ENCODE data around the gene EFNA2. TPM values are rescaled to one million over a fixed set of nuclear protein-coding genes. Genes with fewer than 3 reads are reported as not detected.

Gene EFNA2
- total RNA-seq, 1 experiment from 2014 or later = 14.3 TPM

- Histone ChIP-seq H2BK15ac (ENCODE audit: low read depth, low read length) (no peak overlapping the region), H3K4ac (ENCODE audit: low read depth, low read length) (no peak overlapping the region), H2BK20ac (ENCODE audit: low read depth, low read length, poor library complexity, severe bottlenecking) (no peak overlapping the region), H2BK12ac (ENCODE audit: insufficient read length, low read depth, low read length) (no peak overlapping the region), H3K4me2 (ENCODE audit: insufficient read depth, insufficient read length, low read length) (no peak overlapping the region), H2AK5ac (ENCODE audit: insufficient read length, low read length) (no peak overlapping the region), H3T11ph (ENCODE audit: low read length) (no peak overlapping the region), H3K18ac (ENCODE audit: insufficient read length, low read depth, low read length) (no peak overlapping the region), H2BK120ac (ENCODE audit: low read depth, low read length, poor library complexity, severe bottlenecking) (no peak overlapping the region), H3K79me1 (ENCODE audit: insufficient read depth, low read depth, low read length, poor library complexity, severe bottlenecking) (no peaks in the 10 kb centered on the region), H2AFZ (ENCODE audit: low read length) (no peak overlapping the region), H3K79me2 (ENCODE audit: insufficient read depth, low read length) (peaks cover 2% of the 10 kb centered on the region; the same call in 1 of the 2 replicates), H3K9me3 (ENCODE audit: control insufficient read depth, low read depth, low read length) (no peaks in the 10 kb centered on the region), H4K20me1 (ENCODE audit: control insufficient read depth, insufficient read depth, insufficient read length) (no peaks in the 10 kb centered on the region), H3K9ac (ENCODE audit: extremely low read depth, insufficient read length, low read length) (no peak overlapping the region), H3K27me3 (ENCODE audit: insufficient read depth, low read length) (no peaks in the 10 kb centered on the region), H3K14ac (ENCODE audit: insufficient read depth, low read length) (no peak overlapping the region; the same call in 1 of the 2 replicates), H3K23ac (ENCODE audit: insufficient read length, low read depth, low read length) (no peak overlapping the region), H4K5ac (ENCODE audit: insufficient read length, low read depth, low read length) (no peak overlapping the region), H3K4me1 (ENCODE audit: insufficient read depth, low read length) (no peaks in the 10 kb centered on the region), H4K8ac (replicated peaks; ENCODE audit: insufficient read length, low read depth, low read length) (no peak overlapping the region), H2BK5ac (ENCODE audit: insufficient read length, low read length) (no peak overlapping the region), H4K91ac (ENCODE audit: insufficient read length, low read depth, low read length) (no peak overlapping the region), H3K56ac (ENCODE audit: insufficient read length, low read depth, low read length) (no peak overlapping the region), H3K27ac (ENCODE audit: insufficient read length, low read depth, low read length) (no peak overlapping the region), H3K23me2 (ENCODE audit: insufficient read length, low read depth, low read length, poor library complexity, severe bottlenecking) (peaks cover 4% of the 10 kb centered on the region)
- no peaks in the 10 kb centered on the region for H3K9me3 Mint-ChIP-seq
- no peak for TF ChIP-seq CTCF (conservative IDR thresholded peaks at IDR 0.05)
- no peak for DNase-seq
- H3K27me3 Mint-ChIP-seq (ENCODE audit: low read depth) = peaks cover 15% of the 10 kb centered on the region
- no peak overlapping the region for H3K27ac Mint-ChIP-seq
- WGBS (ENCODE audit: extremely low coverage, insufficient read length, low lambda C conversion rate) = no CpG with 5 or more reads among the region's 20 CpGs
- H3K4me1 Mint-ChIP-seq = peaks cover 10 to 24% of the 10 kb centered on the region in 2 experiments
- H3K36me3 Mint-ChIP-seq (ENCODE audit: insufficient read depth in 1 of 3, low read depth in 3 of 3) = peaks cover 0 to 10% (median 5%) of the 10 kb centered on the region in 3 experiments; a peak in 3 of 7 replicates
- peak overlapping the region; percentile 62 to 80 for H3K4me3 Mint-ChIP-seq
These were observed 1.2 kb upstream of the EFNA2 start for GRCh38 chr19:1284293-1284978.
